H9 (cell line): ENCODE measurements around the gene EPB41L2. TPM values are rescaled to one million over a fixed set of nuclear protein-coding genes. Genes with fewer than 3 reads are reported as not detected.
A peak's percentile ranks its signal among the peaks of the same experiment; 100 is the strongest.

Source experiments
- DNase-seq: peaks from one replicate; pipeline ENCODE4 v3.0.0-alpha.2; 2017
- H2AFZ ChIP-seq: one replicate; pipeline ENCODE4 v1.6.1; 2013; ENCODE audit warnings: mild to moderate bottlenecking, low read length, control low read depth, moderate library complexity
- H2AK5ac ChIP-seq: 2 replicates; pipeline ENCODE4 v1.6.1; 2013; ENCODE audit warnings: low read length, control low read depth, mixed read lengths; ENCODE audit not compliant: insufficient read length
- H2BK120ac ChIP-seq: one replicate; pipeline ENCODE4 v1.6.1; 2013; ENCODE audit warnings: low read depth, mild to moderate bottlenecking, low read length, control low read depth, inconsistent platforms; ENCODE audit not compliant: poor library complexity, severe bottlenecking
- H2BK12ac ChIP-seq: 2 replicates; pipeline ENCODE4 v1.6.1; 2013; ENCODE audit warnings: low read length, control low read depth, mixed read lengths, low read depth; ENCODE audit not compliant: insufficient read length
- H2BK15ac ChIP-seq: 2 replicates; pipeline ENCODE4 v1.6.1; 2013; ENCODE audit warnings: low read depth, low read length, control low read depth
- H2BK20ac ChIP-seq: one replicate; pipeline ENCODE4 v1.6.1; 2013; ENCODE audit warnings: low read depth, mild to moderate bottlenecking, low read length, control low read depth, inconsistent platforms; ENCODE audit not compliant: poor library complexity, severe bottlenecking
- H2BK5ac ChIP-seq: 2 replicates; pipeline ENCODE4 v1.6.1; 2013; ENCODE audit warnings: low read length, control low read depth, mixed read lengths; ENCODE audit not compliant: insufficient read length
- H3K14ac ChIP-seq: 2 replicates; pipeline ENCODE4 v1.6.1; 2013; ENCODE audit warnings: low read length, control low read depth; ENCODE audit not compliant: insufficient read depth
- H3K18ac ChIP-seq: 2 replicates; pipeline ENCODE4 v1.6.1; 2013; ENCODE audit warnings: low read depth, mild to moderate bottlenecking, mixed read lengths, low read length, control low read depth; ENCODE audit not compliant: insufficient read length
- H3K23ac ChIP-seq: 2 replicates; pipeline ENCODE4 v1.6.1; 2013; ENCODE audit warnings: low read length, control low read depth, mixed read lengths, low read depth; ENCODE audit not compliant: insufficient read length
- H3K23me2 ChIP-seq: 2 replicates; pipeline ENCODE4 v1.6.1; 2013; ENCODE audit warnings: low read depth, mild to moderate bottlenecking, mixed read lengths, low read length, control low read depth; ENCODE audit not compliant: insufficient read length, poor library complexity, severe bottlenecking
- H3K27ac ChIP-seq: 2 replicates; pipeline ENCODE4 v1.5.1; 2013; ENCODE audit warnings: low read length, control low read depth, mixed read lengths, low read depth; ENCODE audit not compliant: insufficient read length
- H3K27me3 ChIP-seq: 2 replicates; pipeline ENCODE4 v1.6.1; 2013; ENCODE audit warnings: low read length, control low read depth, inconsistent platforms; ENCODE audit not compliant: insufficient read depth
- H3K4ac ChIP-seq: 2 replicates; pipeline ENCODE4 v1.6.1; 2013; ENCODE audit warnings: low read depth, mild to moderate bottlenecking, control low read depth, inconsistent platforms, low read length, moderate library complexity
- H3K4me1 ChIP-seq: 2 replicates; pipeline ENCODE4 v1.6.1; 2013; ENCODE audit warnings: low read length, control low read depth, inconsistent platforms; ENCODE audit not compliant: insufficient read depth
- H3K4me2 ChIP-seq: 2 replicates; pipeline ENCODE4 v1.6.1; 2013; ENCODE audit warnings: low read length, control low read depth, mixed read lengths; ENCODE audit not compliant: insufficient read length, insufficient read depth
- H3K56ac ChIP-seq: 2 replicates; pipeline ENCODE4 v1.6.1; 2013; ENCODE audit warnings: low read depth, mild to moderate bottlenecking, mixed read lengths, low read length, control low read depth; ENCODE audit not compliant: insufficient read length
- H3K79me1 ChIP-seq: 2 replicates; pipeline ENCODE4 v1.6.1; 2013; ENCODE audit warnings: low read depth, mild to moderate bottlenecking, moderate library complexity, low read length, control low read depth, inconsistent platforms; ENCODE audit not compliant: insufficient read depth, poor library complexity, severe bottlenecking
- H3K79me2 ChIP-seq: 2 replicates; pipeline ENCODE4 v1.6.1; 2013; ENCODE audit warnings: low read length, control low read depth, inconsistent platforms; ENCODE audit not compliant: insufficient read depth
- H3K9ac ChIP-seq: 2 replicates; pipeline ENCODE4 v1.6.1; 2013; ENCODE audit warnings: low read length, control low read depth, mixed read lengths; ENCODE audit not compliant: insufficient read length; ENCODE audit errors: extremely low read depth
- H3K9me3 ChIP-seq: one replicate; pipeline ENCODE4 v1.6.1; 2013; ENCODE audit warnings: low read depth, low read length, inconsistent platforms; ENCODE audit not compliant: control insufficient read depth
- H3T11ph ChIP-seq: one replicate; pipeline ENCODE4 v1.6.1; 2013; ENCODE audit warnings: mild to moderate bottlenecking, low read length, control low read depth, inconsistent platforms
- H4K20me1 ChIP-seq: one replicate; pipeline ENCODE4 v1.6.1; 2013; ENCODE audit not compliant: control insufficient read depth, insufficient read length, insufficient read depth
- H4K5ac ChIP-seq: 2 replicates; pipeline ENCODE4 v1.6.1; 2013; ENCODE audit warnings: low read depth, mild to moderate bottlenecking, mixed read lengths, low read length, control low read depth; ENCODE audit not compliant: insufficient read length
- H4K8ac ChIP-seq: replicated peaks from 2 replicates; pipeline ENCODE4 v1.6.1; 2013; ENCODE audit warnings: low read length, control low read depth, mixed read lengths, low read depth; ENCODE audit not compliant: insufficient read length
- H4K91ac ChIP-seq: 2 replicates; pipeline ENCODE4 v1.6.1; 2013; ENCODE audit warnings: low read depth, mild to moderate bottlenecking, moderate library complexity, mixed read lengths, low read length, control low read depth; ENCODE audit not compliant: insufficient read length
- H3K27ac Mint-ChIP-seq, 3 experiments: 2 replicates in 2 of 3; 3 replicates in 1 of 3; pipeline ENCODE4 v1.8.0; 2020 to 2021; ENCODE audit warnings: mixed read lengths in 3 of 3, mild to moderate bottlenecking in 1 of 3, moderate library complexity in 1 of 3
- H3K27me3 Mint-ChIP-seq: 2 replicates; pipeline ENCODE4 v1.8.0; 2021; ENCODE audit warnings: low read depth, mild to moderate bottlenecking, moderate library complexity, mixed read lengths
- H3K36me3 Mint-ChIP-seq, 3 experiments: 2 replicates in 2 of 3; 3 replicates in 1 of 3; pipeline ENCODE4 v1.8.0; 2020 to 2021; ENCODE audit warnings: low read depth in 3 of 3, mixed read lengths in 3 of 3; ENCODE audit not compliant: insufficient read depth in 1 of 3
- H3K4me1 Mint-ChIP-seq, 2 experiments: 2 replicates each; pipeline ENCODE4 v1.8.0; 2020; ENCODE audit warnings: mixed read lengths in 2 of 2
- H3K4me3 Mint-ChIP-seq, 2 experiments: 2 replicates in 1 of 2; 3 replicates in 1 of 2; pipeline ENCODE4 v1.8.0; 2020 to 2021; ENCODE audit warnings: mild to moderate bottlenecking in 2 of 2, mixed read lengths in 2 of 2, moderate library complexity in 1 of 2
- H3K9me3 Mint-ChIP-seq, 2 experiments: 2 replicates in 1 of 2; 3 replicates in 1 of 2; pipeline ENCODE4 v1.8.0; 2020; ENCODE audit warnings: mild to moderate bottlenecking in 2 of 2, mixed read lengths in 2 of 2, moderate library complexity in 1 of 2
- CTCF ChIP-seq: fragments of 200-600 bp; sonication (generic); conservative IDR thresholded peaks from 3 replicates; pipeline ENCODE4 v1.8.0; 2021; ENCODE audit warnings: antibody characterized with exemption, mild to moderate bottlenecking
- WGBS: extraction: QIAGEN DNeasy Blood & Tissue Kit; methylation state at CpG from one replicate; pipeline ENCODE4 v1.1.7; 2013; ENCODE audit warnings: missing lambda C conversion rate, low lambda C conversion rate, mixed read lengths; ENCODE audit not compliant: insufficient read length; ENCODE audit errors: extremely low coverage; 5-methylcytosine and 5-hydroxymethylcytosine counted together
- total RNA-seq: library from RNA; stranded (reverse); gene quantifications from 2 replicates; pipeline ENCODE4 v1.2.1, GENCODE V29; 2021

EPB41L2 gene
- total RNA-seq, 1 experiment from 2014 or later, result 90.2 TPM

- H3K79me1 ChIP-seq, result no peaks in the 10 kb centered on the region
- H2BK12ac ChIP-seq, result no peak overlapping the region
- no peak overlapping the region for H3K27ac ChIP-seq
- no peak overlapping the region for H3K4me2 ChIP-seq
- no peak overlapping the region for H4K91ac ChIP-seq
- no peak overlapping the region for H2BK15ac ChIP-seq
- no peak overlapping the region for H3K4me3 Mint-ChIP-seq
- H3K9me3 ChIP-seq, result no peaks in the 10 kb centered on the region
- H3K4ac ChIP-seq, result no peak overlapping the region
- no peaks in the 10 kb centered on the region for H4K20me1 ChIP-seq
- no peak overlapping the region for H4K5ac ChIP-seq
- no peaks in the 10 kb centered on the region for H3K23me2 ChIP-seq
- H3K36me3 Mint-ChIP-seq, result peaks cover 0 to 5% (median 0%) of the 10 kb centered on the region in 3 experiments; a peak in 4 of 7 replicates
- H3K14ac ChIP-seq, result no peak overlapping the region
- H2BK5ac ChIP-seq, result no peak overlapping the region
- H3K27me3 Mint-ChIP-seq, result no peaks in the 10 kb centered on the region
- H3K4me1 Mint-ChIP-seq, result peaks cover 40 to 42% of the 10 kb centered on the region in 2 experiments
- no peak for TF ChIP-seq CTCF
- H4K8ac ChIP-seq, result no peak overlapping the region
- H2AK5ac ChIP-seq, result no peak overlapping the region
- no peaks in the 10 kb centered on the region; a peak in 1 of 5 replicates for H3K9me3 Mint-ChIP-seq
- peaks cover 4% of the 10 kb centered on the region for H3K4me1 ChIP-seq
- WGBS, result no CpG with 5 or more reads among the region's 4 CpGs
- no peak for DNase-seq
- H3T11ph ChIP-seq, result no peak overlapping the region
- H3K18ac ChIP-seq, result no peak overlapping the region
- H3K56ac ChIP-seq, result no peak overlapping the region
- H3K23ac ChIP-seq, result no peak overlapping the region
- H2BK20ac ChIP-seq, result no peak overlapping the region
- H2AFZ ChIP-seq, result no peak overlapping the region
- no peak overlapping the region for H3K9ac ChIP-seq
- H3K27me3 ChIP-seq, result no peaks in the 10 kb centered on the region
- no peak overlapping the region for H2BK120ac ChIP-seq
- no peaks in the 10 kb centered on the region for H3K79me2 ChIP-seq
- H3K27ac Mint-ChIP-seq, result peak overlapping the region; percentile 4 to 79 (median 76); a peak in 5 of 7 replicates
Measured at GRCh38 chr6:130841128-130841728, 221.8 kb downstream of the EPB41L2 start.
